ENCODE results near the gene ZNHIT1.

The ZNHIT1 gene

GRCh38 chr7:101265622-101266516, 47.9 kb downstream of the ZNHIT1 start:
- H3K27ac ChIP-seq (ENCODE audit: low read depth, low read length), result no peak overlapping the region
- H3K4me3 ChIP-seq (ENCODE audit: low read depth, low read length), result no peak overlapping the region
- H3K79me2 ChIP-seq (ENCODE audit: control insufficient read depth, insufficient read depth, low read length, unreplicated experiment), result no peaks in the 10 kb centered on the region
- H2AFZ ChIP-seq (ENCODE audit: low read length, unreplicated experiment), result no peak overlapping the region
- H3K4me1 ChIP-seq (ENCODE audit: control insufficient read depth, insufficient read depth, low read length, unreplicated experiment), result peaks cover 4% of the 10 kb centered on the region
- no peaks in the 10 kb centered on the region for H3K27me3 ChIP-seq (ENCODE audit: insufficient read depth, low read length)
- H3K36me3 ChIP-seq (ENCODE audit: insufficient read depth, low read length), result no peaks in the 10 kb centered on the region

GRCh38 chr7:101269664-101270063, 51.7 kb downstream of the ZNHIT1 start:
- Histone ChIP-seq H3K4me3 (ENCODE audit: low read depth, low read length) (no peak overlapping the region), H3K27me3 (ENCODE audit: insufficient read depth, low read length) (0 out of 2 replicates have a peak, but pooled peaks cover 13% of the 10 kb centered on the region), H3K36me3 (ENCODE audit: insufficient read depth, low read length) (no peaks in the 10 kb centered on the region), H3K4me1 (ENCODE audit: control insufficient read depth, insufficient read depth, low read length, unreplicated experiment) (no peaks in the 10 kb centered on the region), H3K79me2 (ENCODE audit: control insufficient read depth, insufficient read depth, low read length, unreplicated experiment) (no peaks in the 10 kb centered on the region), H2AFZ (ENCODE audit: low read length, unreplicated experiment) (no peak overlapping the region), H3K27ac (ENCODE audit: low read depth, low read length) (no peak overlapping the region)

- Histone ChIP-seq H3K27ac (ENCODE audit: low read depth, low read length) (no peak overlapping the region), H3K4me3 (ENCODE audit: low read depth, low read length) (no peak overlapping the region), H3K27me3 (ENCODE audit: insufficient read depth, low read length) (0 out of 2 replicates have a peak, but pooled peaks cover 13% of the 10 kb centered on the region), H3K4me1 (ENCODE audit: control insufficient read depth, insufficient read depth, low read length, unreplicated experiment) (no peaks in the 10 kb centered on the region), H3K79me2 (ENCODE audit: control insufficient read depth, insufficient read depth, low read length, unreplicated experiment) (no peaks in the 10 kb centered on the region), H2AFZ (ENCODE audit: low read length, unreplicated experiment) (no peak overlapping the region), H3K36me3 (ENCODE audit: insufficient read depth, low read length) (no peaks in the 10 kb centered on the region)
Measured at GRCh38 chr7:101271021-101271420, 53.1 kb downstream of the ZNHIT1 start.

GRCh38 chr7:101273206-101273605, 55.2 kb downstream of the ZNHIT1 start:
- Histone ChIP-seq H2AFZ (ENCODE audit: low read length, unreplicated experiment) (peak overlapping the region; percentile 45), H3K4me3 (ENCODE audit: low read depth, low read length) (peak overlapping the region; percentile 47), H3K36me3 (ENCODE audit: insufficient read depth, low read length) (no peaks in the 10 kb centered on the region), H3K27me3 (ENCODE audit: insufficient read depth, low read length) (peaks cover 16% of the 10 kb centered on the region; the same call in 1 of the 2 replicates), H3K4me1 (ENCODE audit: control insufficient read depth, insufficient read depth, low read length, unreplicated experiment) (no peaks in the 10 kb centered on the region), H3K27ac (ENCODE audit: low read depth, low read length) (no peak overlapping the region), H3K79me2 (ENCODE audit: control insufficient read depth, insufficient read depth, low read length, unreplicated experiment) (no peaks in the 10 kb centered on the region)

Data from ACC112 (cell line).